Measurements from ENCODE around the gene GABRP.
A peak's percentile ranks its signal among the peaks of the same experiment; 100 is the strongest.

Gene GABRP

DNA sequence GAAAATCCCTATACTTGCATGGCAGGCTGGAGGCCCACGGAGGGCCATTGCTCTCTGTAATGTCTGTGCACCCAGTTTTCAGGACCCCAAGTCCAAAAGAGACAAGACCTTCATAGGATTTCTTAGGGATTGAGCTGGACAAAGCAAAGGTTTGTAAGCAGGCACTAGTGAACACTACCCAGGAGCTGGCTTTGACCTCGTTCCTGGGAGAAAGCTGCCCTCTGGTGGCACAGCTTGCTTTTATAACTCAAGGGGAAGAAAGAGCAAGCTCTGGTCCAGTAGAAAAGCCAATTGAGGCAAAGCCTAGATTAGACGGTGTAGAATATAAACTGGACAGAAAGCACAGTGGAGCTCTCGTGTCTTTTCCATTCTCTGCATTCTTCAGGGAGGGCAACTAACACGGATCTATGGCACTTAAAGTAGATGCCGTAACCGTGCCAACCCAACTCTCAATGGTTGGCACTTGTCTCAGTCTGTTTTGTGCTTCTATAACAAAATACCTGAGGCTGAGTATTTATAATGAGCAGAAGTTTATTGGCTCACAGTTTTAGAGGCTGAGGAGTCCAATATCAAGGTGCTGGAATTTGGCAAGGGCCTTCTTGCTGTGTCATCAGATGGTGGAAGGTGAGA, 7.9 kb downstream of the GABRP start:
- Histone ChIP-seq H3K79me2 (ENCODE audit: control insufficient read depth, low read length) (no peaks in the 10 kb centered on the region), H3K4me1 (ENCODE audit: control insufficient read depth, low read length) (no peaks in the 10 kb centered on the region), H3K4me3 (ENCODE audit: low read length) (no peak overlapping the region), H3K4me2 (ENCODE audit: low read length) (no peak overlapping the region), H3K9me3 (ENCODE audit: control insufficient read depth, insufficient read depth, low read length) (no peaks in the 10 kb centered on the region), H4K20me1 (ENCODE audit: control insufficient read depth, insufficient read depth, low read depth, low read length) (no peaks in the 10 kb centered on the region), H3K9me2 (replicated peaks; ENCODE audit: control insufficient read depth, low read length) (no peaks in the 10 kb centered on the region), H3K36me3 (ENCODE audit: control insufficient read depth, low read length) (no peaks in the 10 kb centered on the region), H3F3A (ENCODE audit: control insufficient read depth, insufficient read depth) (no peaks in the 10 kb centered on the region), H3K27me3 (ENCODE audit: control insufficient read depth, low read length) (no peaks in the 10 kb centered on the region), H3K27ac (ENCODE audit: low read depth, low read length) (no peak overlapping the region)
- TF ChIP-seq CTCF (IDR thresholded peaks at IDR 0.05; ENCODE audit: low read depth, low read length, poor library complexity, severe bottlenecking) (peak; percentile 63), EZH2phosphoT487 (IDR thresholded peaks at IDR 0.05; ENCODE audit: borderline replicate concordance, low read length) (no peak)

DNA sequence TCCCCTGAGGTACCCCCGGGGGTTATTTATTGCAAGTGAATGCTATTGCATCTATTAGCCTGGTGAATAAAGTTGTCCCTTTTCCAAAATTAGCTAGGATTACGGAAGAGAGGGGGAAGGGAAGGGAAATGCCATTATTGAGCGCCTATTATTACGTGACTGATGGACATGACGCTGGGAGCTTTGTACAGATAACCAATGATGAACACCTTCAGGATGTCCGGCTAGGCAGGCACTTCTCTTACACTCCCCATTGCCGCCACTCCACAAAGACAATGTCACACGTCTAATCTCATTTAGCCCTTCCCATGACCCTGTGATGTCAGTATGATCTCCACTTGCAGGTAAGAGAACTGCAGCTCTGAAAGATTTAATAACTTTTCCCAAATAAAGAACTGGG, 9.4 kb downstream of the GABRP start:
- Histone ChIP-seq H3K27ac (ENCODE audit: low read depth, low read length) (no peak overlapping the region), H3K4me3 (ENCODE audit: low read length) (no peak overlapping the region), H3K4me2 (ENCODE audit: low read length) (no peak overlapping the region), H3K9me2 (replicated peaks; ENCODE audit: control insufficient read depth, low read length) (no peaks in the 10 kb centered on the region), H3K36me3 (ENCODE audit: control insufficient read depth, low read length) (no peaks in the 10 kb centered on the region), H3K4me1 (ENCODE audit: control insufficient read depth, low read length) (no peaks in the 10 kb centered on the region), H3K9me3 (ENCODE audit: control insufficient read depth, insufficient read depth, low read length) (no peaks in the 10 kb centered on the region), H3K27me3 (ENCODE audit: control insufficient read depth, low read length) (no peaks in the 10 kb centered on the region), H3F3A (ENCODE audit: control insufficient read depth, insufficient read depth) (no peaks in the 10 kb centered on the region), H3K79me2 (ENCODE audit: control insufficient read depth, low read length) (no peaks in the 10 kb centered on the region), H4K20me1 (ENCODE audit: control insufficient read depth, insufficient read depth, low read depth, low read length) (no peaks in the 10 kb centered on the region)
- TF ChIP-seq EZH2phosphoT487 (IDR thresholded peaks at IDR 0.05; ENCODE audit: borderline replicate concordance, low read length): no peak
- no peak for TF ChIP-seq CTCF (IDR thresholded peaks at IDR 0.05; ENCODE audit: low read depth, low read length, poor library complexity, severe bottlenecking)

- H3K9me2 ChIP-seq (replicated peaks; ENCODE audit: control insufficient read depth, low read length): no peaks in the 10 kb centered on the region
Measured at GRCh38 chr5:170795154-170795553, 11.6 kb downstream of the GABRP start.

More at GRCh38 chr5:170795154-170795553, 11.6 kb downstream of the GABRP start:
- no peaks in the 10 kb centered on the region for H3K4me1 ChIP-seq (ENCODE audit: control insufficient read depth, low read length)
- H3K4me3 ChIP-seq (ENCODE audit: low read length): no peak overlapping the region
- no peaks in the 10 kb centered on the region for H3K36me3 ChIP-seq (ENCODE audit: control insufficient read depth, low read length)
- H3F3A ChIP-seq (ENCODE audit: control insufficient read depth, insufficient read depth): no peaks in the 10 kb centered on the region
- H3K4me2 ChIP-seq (ENCODE audit: low read length): no peak overlapping the region
- H3K79me2 ChIP-seq (ENCODE audit: control insufficient read depth, low read length): no peaks in the 10 kb centered on the region
- H3K27me3 ChIP-seq (ENCODE audit: control insufficient read depth, low read length): no peaks in the 10 kb centered on the region
- TF ChIP-seq EZH2phosphoT487 (IDR thresholded peaks at IDR 0.05; ENCODE audit: borderline replicate concordance, low read length): no peak
- TF ChIP-seq CTCF (IDR thresholded peaks at IDR 0.05; ENCODE audit: low read depth, low read length, poor library complexity, severe bottlenecking): no peak
- H3K27ac ChIP-seq (ENCODE audit: low read depth, low read length): no peak overlapping the region
- H4K20me1 ChIP-seq (ENCODE audit: control insufficient read depth, insufficient read depth, low read depth, low read length): no peaks in the 10 kb centered on the region
- H3K9me3 ChIP-seq (ENCODE audit: control insufficient read depth, insufficient read depth, low read length): no peaks in the 10 kb centered on the region

All from DOHH2 (cell line).